ENCODE results near the gene PEX11A.
"Not testable (repeated sequence)": the region's sequence is repeated elsewhere in the genome, so short reads cannot be mapped to it uniquely, and the experiment has no call there.

Gene PEX11A, protein sequence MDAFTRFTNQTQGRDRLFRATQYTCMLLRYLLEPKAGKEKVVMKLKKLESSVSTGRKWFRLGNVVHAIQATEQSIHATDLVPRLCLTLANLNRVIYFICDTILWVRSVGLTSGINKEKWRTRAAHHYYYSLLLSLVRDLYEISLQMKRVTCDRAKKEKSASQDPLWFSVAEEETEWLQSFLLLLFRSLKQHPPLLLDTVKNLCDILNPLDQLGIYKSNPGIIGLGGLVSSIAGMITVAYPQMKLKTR

DNA sequence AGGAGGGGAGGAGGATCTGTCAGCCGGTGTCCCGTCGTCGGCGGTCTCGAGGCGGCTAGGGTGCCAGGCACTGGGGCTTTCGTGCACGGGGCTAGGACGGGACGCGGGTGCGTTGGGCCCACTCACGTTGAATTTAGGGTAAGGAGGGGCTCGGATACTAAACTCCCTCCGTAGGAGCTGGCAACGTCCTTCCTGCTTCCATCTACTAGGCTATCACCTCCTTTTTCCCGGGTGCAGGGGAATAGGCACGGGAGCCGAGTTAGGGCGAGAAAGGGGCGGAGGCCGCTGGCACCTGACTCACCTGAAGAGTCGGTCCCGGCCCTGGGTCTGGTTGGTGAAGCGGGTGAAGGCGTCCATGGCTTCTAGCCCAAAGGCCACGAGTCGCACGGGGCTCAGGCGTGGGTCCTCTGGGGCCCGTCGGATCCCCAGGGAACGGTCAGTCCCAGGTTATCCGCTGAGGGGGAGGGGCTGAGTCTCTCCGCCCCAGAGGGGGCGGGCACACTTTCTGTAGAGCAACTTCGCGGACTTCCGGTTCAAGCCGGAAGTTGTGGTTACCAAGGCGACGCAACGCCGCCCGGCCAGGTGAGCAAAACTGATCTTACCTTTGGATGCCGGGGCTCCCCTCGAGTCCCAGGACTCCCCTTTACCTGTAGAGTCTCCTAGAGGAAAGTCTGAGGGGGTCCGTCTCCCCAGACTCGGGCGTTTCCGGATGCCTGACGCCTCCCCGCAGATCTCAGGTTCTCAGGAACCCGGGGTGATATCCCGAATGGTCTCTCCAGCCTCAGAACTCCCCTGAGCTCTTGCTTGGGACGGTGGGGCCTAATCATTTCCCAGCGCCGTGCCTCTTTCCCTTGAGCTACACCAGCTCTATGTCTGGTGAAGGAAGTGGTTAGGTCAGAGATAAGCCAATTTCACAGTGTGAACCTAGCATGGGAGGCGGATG, at the start of gene PEX11A, which contains the start of gene WDR93:
Gene PEX11A, minus strand, starts transcription at position 479 of the 943 bp plus-strand sequence. Its CDS starts 122 bp downstream, at position 357.
Gene WDR93, plus strand, starts transcription at position 536 of the 943 bp plus-strand sequence. CDS start 10,936 bp downstream, outside the sequence.
- peak; percentile 84 for DNase-seq (ENCODE audit: low spot score)

DNA sequence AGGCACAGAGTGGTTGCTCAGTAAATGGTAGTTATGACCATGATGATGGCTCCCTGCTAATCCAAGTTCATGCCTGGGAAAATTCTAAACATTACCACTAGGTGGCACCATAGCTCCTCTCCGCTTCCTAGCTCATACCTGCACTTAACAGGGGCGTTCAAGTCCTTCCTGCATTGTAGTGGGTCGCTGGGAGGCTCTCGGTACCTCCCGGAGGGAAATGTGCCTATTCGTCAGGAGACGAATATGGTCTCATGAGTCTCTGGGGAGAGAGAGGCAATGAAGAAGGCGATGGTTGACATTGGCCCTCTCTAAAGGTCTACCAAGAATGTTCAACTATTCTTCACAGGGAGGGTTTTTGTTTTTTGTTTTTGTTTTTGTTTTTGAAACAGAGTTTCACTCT, 49.6 kb upstream of the PEX11A start:
- DNase-seq (ENCODE audit: low spot score): peak; percentile 75

DNA sequence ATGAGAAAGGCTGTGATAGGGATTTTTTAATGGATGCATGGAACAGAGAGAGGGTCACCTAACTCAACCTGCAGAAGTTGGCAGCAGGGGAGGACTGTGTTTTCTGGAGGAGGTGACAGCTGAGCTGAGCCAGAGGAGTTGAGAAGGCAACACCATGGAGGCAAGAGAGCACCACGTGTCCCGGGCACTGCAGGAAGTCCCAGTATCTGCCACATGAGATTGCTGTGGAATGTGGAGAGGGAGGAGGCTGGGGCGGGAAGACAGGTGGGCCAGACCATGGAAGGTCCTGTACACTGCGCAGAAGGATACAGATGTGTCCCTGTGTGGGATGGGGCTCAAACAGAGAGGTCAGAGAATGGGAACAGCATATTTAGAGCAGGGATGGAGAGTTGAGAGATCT, 45.2 kb upstream of the PEX11A start:
- DNase-seq (ENCODE audit: low spot score): no peak

DNA sequence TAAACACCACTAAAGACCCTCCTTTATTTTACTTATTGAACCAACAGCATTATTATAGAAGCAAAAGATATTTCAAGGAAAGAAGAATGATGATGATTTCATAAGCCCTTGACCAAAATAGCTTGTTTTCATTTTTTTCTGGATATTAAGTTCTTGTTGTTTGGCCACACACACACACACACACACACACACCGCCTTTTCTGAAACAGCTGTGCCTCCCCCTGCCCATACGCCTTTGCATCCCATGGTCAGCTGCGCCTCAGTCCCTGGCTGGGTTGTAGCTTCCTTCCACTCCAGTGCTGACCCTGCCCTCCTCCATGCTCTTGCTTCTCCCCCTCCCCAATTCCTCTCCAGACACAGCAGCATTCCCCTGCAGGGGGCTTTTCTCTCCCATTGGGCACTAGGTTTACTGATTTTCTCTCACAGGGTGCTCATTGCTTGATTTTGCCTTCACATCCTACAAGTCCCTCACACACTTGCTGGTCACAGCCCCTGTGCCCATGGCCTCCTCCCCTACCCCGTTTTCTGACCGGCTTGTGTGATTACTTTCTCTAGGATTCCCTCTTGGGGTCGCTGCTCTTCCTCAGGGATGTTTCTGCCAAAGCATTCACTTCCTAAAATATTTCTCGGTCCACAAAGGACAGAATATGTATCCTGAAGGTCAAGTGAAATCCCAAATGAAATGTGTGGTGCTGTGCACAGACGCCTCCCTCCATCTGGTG, 42.1 kb upstream of the PEX11A start:
- DNase-seq (ENCODE audit: low spot score): no peak

DNA sequence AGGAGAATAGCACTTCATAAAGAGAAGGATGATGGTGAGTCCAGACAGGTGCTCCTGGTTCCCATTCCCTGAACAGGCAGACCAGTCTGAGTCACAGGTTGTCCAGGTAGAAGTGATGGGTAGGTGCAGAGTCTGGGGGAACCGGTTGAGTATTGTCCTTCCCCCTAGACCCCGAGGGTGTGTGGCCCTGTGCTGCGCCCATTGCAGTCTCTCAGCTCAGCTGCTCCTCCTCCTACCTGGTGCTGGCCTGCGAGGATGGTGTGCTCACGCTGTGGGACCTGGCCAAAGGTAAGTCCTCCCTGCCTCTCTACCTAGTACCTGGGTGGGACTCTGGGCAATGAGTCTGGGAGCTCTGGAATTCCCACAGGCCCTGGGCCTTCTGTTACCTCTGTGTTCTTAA, 40.7 kb upstream of the PEX11A start:
- DNase-seq (ENCODE audit: low spot score): no peak

DNA sequence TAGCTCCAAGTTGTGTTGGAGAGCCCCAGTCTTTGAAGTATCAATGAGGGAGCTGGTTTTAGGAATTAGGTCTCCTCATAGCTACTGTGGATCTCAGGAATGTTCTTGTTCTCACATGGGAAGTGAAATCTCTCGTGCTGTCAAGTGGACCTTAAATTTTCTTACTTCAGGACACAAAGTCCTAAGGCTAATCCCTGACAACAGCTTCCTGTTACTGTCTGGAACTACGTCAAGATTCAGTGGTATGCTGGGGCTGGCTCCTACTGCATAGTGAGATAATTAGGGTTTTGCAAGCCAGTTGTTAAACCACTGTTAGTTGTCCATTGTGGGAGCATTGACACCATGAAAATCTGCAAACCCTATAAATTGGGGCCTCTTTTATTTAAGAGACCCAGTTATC, 37.7 kb upstream of the PEX11A start:
- no peak for DNase-seq (ENCODE audit: low spot score)

DNA sequence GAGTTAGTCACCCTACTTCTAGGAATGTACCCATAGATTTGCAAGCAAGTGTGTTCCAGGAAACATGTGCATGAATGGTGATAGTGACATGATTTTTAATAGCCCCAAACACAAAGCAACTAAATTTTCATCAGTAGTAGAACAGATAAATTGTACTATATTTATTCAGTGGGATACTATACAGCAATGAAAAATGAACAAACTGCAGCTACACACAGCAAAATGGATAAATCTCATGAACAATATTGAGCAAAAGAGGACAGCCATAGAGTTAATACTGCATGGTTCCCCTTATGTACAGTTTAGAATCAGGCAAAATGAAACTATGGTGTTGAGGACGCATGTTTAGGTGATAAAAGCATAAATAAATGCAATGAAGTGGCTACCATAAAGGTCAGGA, 34.5 kb upstream of the PEX11A start:
- no peak for DNase-seq (ENCODE audit: low spot score)

DNA sequence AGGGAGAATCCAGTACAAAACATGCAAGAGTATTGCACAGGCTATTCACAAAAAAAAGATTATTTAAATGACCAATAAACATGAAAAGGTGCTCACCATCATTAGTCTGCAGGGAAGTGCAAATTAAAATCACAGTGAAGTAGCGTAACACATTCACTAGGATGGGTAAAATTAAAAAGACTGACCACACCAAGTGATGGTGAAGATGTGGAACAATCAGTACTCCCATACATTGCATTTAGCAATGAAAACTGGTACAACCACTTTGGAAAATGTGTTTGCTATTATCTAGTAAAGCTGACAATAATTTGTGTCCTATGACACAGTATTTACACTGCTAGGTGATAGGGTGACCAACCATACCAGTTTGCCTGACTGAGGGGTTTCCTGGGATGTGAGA, 34.1 kb upstream of the PEX11A start:
- DNase-seq (ENCODE audit: low spot score): no peak

DNA sequence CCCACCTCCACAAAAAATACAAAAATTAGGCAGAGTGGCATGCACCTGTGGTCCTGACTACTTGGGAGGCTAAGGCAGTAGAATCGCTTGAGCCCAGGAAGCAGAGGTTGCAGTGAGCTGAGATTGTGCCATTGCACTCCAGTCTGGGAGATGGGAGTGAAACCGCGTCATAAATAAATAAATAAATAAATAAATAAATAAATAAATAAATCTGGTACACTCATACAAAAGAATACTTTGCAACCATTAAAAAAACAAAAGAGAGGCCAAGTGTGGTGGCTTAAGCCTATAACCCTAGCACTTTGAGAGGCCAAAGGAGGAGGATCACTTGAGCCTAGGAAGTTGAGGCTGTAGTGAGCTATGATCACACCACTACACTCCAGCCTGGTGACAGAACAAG, 32.5 kb upstream of the PEX11A start:
- DNase-seq (ENCODE audit: low spot score): no peak

DNA sequence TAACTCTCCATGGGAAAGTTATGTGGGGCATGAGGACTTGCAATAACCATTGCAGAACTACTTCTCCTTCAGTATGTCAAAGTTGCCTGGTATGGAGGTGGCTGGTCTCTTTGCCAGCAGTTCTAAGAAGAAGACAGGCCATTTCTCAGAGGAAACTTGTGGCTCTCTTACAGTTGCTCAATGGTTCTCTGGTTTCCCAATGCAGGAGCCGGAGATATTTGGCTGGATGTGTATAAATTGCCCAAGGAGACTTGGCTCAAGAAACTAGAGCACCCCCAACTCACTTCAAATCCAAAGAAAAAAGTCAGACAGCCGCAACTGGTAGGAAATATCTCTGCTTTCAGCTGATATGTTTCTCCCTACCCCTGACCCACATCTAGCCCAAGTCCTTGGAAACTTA, 24.2 kb upstream of the PEX11A start:
- DNase-seq (ENCODE audit: low spot score): no peak

DNA sequence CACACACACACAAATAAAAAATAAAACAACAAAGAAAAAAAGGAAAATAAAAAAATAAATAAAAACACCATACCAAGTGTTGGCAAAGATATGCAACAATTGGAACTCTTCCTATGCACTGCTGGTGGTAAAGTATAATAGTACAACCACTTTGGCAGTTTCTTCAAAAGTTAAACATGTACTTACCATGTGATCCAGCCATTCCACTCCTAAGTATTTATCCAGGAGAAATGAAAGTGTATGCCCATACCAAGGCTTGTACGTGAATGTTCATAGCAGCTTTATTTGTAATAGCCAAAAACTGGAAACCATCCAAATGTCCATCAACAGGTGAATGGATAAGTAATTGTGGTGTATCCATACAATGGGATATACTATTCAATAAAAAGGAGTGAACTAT, 17.0 kb upstream of the PEX11A start:
- no peak for DNase-seq (ENCODE audit: low spot score)

DNA sequence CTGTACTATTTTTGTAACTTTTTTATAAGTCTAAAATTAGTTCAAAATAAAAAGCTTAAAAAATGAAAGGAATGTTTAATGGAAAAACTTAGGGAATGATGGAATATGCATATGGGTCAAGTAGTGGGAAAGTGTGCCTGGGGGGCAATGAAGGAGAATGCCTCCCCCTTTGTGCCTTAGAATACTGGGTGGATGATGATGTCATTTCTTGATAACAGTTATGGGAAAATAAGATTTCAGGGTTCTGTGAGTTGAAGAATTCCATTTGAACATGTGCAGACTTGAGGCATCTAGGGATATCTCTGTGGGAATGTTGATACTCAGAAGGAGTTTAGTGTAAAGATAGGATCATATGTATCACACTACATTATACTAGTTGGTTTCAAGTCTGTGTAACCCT, 13.9 kb upstream of the PEX11A start:
- no peak for DNase-seq (ENCODE audit: low spot score)

DNA sequence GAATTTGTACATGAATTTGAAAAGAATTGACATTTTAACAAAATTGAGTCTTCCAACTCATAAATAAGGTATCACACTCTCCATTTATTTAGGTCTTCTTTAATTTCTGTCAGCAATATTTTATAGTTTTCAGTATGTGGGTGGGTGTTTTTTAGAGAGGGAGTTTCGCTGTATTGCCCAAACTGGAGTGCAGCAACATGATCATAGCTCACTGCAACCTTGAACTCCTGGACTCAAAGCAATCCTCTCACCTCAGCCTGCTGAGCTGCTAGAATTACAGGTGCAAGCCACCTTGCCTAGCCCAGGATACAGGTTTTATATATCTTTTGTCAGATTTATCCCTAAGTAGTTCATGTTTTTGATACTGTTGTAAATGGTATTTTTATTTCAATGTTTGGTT, 4.6 kb upstream of the PEX11A start:
- DNase-seq (ENCODE audit: low spot score): no peak

DNA sequence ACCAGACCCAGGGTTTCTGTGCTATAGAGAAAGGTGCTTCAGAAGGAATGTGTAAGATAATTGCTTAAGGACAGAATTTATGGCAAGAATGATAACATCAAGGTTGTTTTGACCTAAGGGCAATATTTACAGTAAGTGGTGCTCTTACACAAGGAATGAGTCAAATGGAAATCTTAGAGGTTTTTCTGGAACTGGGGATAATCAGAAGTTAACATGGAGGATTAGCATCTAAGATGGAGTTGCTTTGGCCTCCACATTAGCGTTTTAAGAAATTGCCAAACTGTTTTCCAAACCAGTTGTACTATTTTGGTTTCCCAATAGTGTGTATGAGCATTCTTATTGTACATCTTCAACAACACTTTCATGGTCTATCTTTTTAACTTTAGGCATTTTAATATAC, 3.1 kb upstream of the PEX11A start:
- DNase-seq (ENCODE audit: low spot score): no peak

DNA sequence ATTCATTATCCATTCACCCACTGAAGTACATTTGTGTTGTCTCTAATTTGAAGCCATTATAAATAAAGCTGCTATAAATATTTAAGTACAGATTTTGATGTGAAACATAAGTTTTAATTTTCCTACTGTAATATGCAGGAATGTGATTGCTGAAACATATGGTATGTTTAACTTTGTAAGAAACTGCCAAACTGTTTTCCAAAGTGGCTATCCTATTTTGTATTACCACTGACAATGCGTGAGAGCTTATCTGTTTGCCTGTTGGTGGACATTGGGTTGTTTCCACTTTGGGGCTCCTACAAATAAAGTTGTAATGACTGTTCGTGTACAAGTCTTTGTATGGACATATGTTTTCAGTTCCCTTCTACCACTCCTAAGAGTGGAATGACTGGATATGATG, 2.5 kb upstream of the PEX11A start:
- DNase-seq (ENCODE audit: low spot score): no peak

DNA sequence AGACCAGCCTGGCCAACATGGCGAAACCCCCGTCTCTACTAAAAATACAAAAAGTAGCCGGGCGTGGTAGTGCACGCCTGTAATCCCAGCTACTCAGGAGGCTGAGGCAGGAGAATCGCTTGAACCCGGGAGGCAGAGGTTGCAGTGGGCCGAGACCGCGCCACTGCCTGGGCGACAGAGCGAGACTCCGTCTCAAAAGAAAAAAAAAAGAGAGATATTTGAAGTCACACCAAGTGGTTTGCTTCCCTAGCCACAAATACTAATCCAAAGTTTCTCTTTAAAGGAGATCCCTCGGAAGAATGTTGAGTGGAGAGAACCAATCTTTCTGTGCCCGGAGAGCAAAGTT, 651 bp downstream of the PEX11A start:
- DNase-seq (ENCODE audit: low spot score): not testable (repeated sequence)

DNA sequence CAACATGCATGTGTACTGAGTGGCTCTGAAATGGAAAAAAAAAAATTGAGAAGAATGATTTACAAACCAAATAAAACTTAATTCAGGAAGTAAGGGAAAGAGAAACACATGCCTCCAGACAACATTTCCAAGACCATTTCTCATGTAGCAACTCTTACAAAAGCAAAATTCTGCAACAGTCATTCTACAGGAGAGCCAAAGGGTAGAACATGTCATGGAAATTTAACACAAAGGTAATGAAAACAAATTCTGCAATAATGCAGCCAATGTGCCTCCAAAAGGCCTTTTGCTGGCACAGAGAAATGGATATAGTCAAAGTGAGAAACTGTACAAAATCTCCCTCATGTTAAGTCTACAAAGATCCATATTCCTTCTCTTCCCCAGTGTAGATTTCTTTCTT, 4.0 kb downstream of the PEX11A start:
- DNase-seq (ENCODE audit: low spot score): no peak

DNA sequence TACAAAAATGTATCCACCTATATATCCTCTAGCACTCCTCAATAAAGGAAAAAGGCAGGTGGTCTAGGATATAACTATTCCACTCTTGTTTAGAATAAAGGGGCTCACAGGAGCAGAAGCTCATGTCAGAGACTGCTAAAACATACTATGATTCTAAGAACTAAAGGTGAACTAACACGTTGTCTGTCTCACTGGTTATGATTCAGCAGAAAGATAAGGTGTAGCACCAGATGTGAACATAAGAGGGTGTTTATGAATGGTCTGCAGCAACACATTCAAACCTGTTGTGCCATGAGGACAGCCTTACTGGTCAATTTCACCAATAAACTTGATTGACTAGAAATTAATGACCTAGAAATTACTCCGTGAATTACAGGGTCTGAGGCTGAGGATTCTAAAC, 4.6 kb downstream of the PEX11A start:
- DNase-seq (ENCODE audit: low spot score): no peak

DNA sequence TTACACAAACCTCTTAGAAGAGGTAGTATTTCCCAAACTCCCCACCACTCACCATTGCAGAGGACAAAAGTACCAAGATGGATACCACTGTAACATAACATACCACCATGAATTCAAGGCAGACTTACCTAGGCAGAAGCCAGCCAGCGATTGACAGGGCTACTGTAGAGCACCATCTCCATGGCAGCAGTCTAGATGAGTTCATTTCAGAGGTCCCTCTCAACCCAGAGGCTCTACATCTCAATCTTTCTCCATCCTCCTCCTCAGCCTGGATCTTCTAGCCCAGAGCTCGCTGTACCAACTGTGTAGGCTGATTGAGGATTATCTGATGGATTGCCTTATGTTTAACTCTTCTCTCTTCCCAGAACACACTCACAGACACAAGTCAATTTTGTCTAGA, 9.4 kb downstream of the PEX11A start:
- DNase-seq (ENCODE audit: low spot score): no peak

DNA sequence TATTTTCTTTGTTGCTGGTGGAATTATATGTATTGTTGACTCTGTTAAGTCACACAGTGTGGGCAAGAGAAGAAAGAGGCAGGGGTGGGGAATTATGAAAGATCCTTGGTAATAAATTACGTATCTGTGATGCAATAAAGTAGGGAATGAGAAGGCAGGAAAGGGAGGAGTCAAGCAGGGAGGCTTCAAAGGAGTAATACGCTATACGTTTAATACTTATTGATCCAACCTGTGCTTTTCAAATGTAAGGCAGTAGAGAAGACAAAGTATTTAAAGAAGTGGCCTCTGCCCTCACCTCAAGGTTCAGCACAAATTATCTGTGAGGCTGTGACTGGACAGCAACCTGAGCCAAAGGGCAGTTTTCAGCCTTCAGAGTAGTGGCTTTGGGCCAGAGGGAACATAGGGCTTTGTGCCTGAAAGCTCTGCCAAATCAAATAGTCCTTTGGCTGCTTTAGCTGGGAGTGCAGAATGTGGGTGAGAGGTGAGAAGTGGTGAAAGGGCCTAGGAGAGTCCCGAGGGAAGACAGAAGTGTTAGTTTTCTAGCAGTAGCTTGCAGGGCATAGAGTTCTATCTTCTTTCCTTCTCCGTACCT, 10.2 kb downstream of the PEX11A start:
- DNase-seq (ENCODE audit: low spot score): no peak

DNA sequence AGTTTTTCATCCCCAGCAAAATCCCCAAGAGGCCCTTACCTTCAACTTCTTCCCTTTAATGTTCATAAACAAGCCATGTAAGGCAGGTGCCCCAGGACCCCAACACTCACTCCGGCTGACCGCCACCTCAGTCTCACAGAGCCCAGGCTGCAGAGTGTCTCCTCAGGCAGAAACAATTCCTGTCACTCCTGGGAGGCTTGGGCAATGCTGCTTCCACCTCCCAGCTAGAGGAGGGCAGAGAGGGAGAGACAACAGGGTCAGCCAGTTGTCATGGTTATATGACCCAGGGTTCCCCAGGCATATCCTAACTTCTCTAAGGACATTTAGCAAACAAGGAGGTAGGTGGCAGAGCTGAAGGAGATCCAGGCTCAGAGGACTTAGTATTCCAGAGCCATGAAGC, 11.3 kb downstream of the PEX11A start, which contains the start of gene PLIN1:
Gene PLIN1, minus strand, starts transcription at position 156 of the 400 bp plus-strand sequence. CDS start 1,878 bp downstream, outside the sequence.
- DNase-seq (ENCODE audit: low spot score): no peak

DNA sequence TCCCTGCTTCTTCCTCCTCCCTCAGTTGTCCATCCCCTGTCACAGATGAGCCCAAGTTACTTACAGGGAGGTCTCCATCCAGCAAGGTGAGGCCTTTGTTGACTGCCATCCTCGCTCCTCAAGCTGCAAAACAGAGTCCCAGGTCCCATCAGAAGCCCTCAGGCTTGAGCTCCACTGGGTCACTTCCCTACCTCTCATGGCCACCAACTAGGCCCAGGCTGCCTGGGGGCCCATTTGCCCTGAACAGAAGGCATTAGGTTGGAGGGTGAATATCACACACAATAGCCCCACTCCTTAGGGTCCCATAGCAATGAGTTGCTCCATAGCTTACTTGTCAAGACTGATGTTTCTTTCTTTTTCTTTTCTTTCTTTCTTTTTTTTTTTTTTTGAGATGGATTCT, 13.2 kb downstream of the PEX11A start:
- DNase-seq (ENCODE audit: low spot score): no peak

Data from germinal center (tissue), 1 donor.